Keratinocyte (primary cell): ENCODE data around the gene HIVEP2. TPM values are rescaled to one million over a fixed set of nuclear protein-coding genes. Genes with fewer than 3 reads are reported as not detected.

ENCODE experiments used
- DNase-seq: peaks from one replicate; pipeline ENCODE4 v3.0.0-alpha.2; 2011; ENCODE audit warnings: low read depth, missing footprints, low spot score
- FAIRE-seq: peaks from 2 replicates; lab custom pipeline; 2011; peaks lifted over from hg19 to GRCh38; lab: Jason Lieb, UNC
- H2AFZ ChIP-seq: 2 replicates; pipeline ENCODE4 v1.6.0; 2012; ENCODE audit warnings: low read length, control low read depth, inconsistent platforms; ENCODE audit not compliant: control insufficient read depth
- H3K27ac ChIP-seq: 2 replicates; pipeline ENCODE4 v1.5.1; 2011; ENCODE audit warnings: low read length; ENCODE audit not compliant: control insufficient read depth, insufficient read depth
- H3K27me3 ChIP-seq: 3 replicates; pipeline ENCODE4 v1.6.0; 2011; ENCODE audit warnings: low read length; ENCODE audit not compliant: control insufficient read depth, insufficient read depth; ENCODE audit errors: extremely low read depth
- H3K36me3 ChIP-seq, 2 experiments: 2 replicates in 1 of 2; 3 replicates in 1 of 2; pipeline ENCODE4 v1.5.1; 2011; ENCODE audit warnings: low read length in 2 of 2, mild to moderate bottlenecking in 1 of 2; ENCODE audit not compliant: control insufficient read depth in 2 of 2, insufficient read depth in 2 of 2; ENCODE audit errors: extremely low read depth in 1 of 2
- H3K4me1 ChIP-seq: 3 replicates; pipeline ENCODE4 v1.5.1; 2011; ENCODE audit warnings: low read length; ENCODE audit not compliant: control insufficient read depth, insufficient read depth; ENCODE audit errors: extremely low read depth
- H3K4me2 ChIP-seq: 3 replicates; pipeline ENCODE4 v1.6.0; 2011; ENCODE audit warnings: low read depth, low read length; ENCODE audit not compliant: control insufficient read depth, insufficient read depth; ENCODE audit errors: extremely low read depth
- H3K4me3 ChIP-seq, 3 experiments: fragments of 200-600 bp in 1 of 3; sonication (generic) in 1 of 3; 2 replicates in 2 of 3; 3 replicates in 1 of 3; pipeline ENCODE4 v1.5.1; 2011 to 2016; ENCODE audit warnings: low read length in 3 of 3, mild to moderate bottlenecking in 3 of 3, control low read depth in 2 of 3, inconsistent platforms in 1 of 3, low read depth in 1 of 3, mixed read lengths in 1 of 3, mixed run types in 1 of 3, moderate library complexity in 1 of 3; ENCODE audit not compliant: control insufficient read depth in 2 of 3, insufficient read depth in 2 of 3; ENCODE audit errors: extremely low read depth in 1 of 3
- H3K79me2 ChIP-seq: 2 replicates; pipeline ENCODE4 v1.6.0; 2012; ENCODE audit warnings: low read length; ENCODE audit not compliant: control insufficient read depth, insufficient read depth
- H3K9ac ChIP-seq: 3 replicates; pipeline ENCODE4 v1.6.0; 2011; ENCODE audit warnings: low read length; ENCODE audit not compliant: control insufficient read depth, insufficient read depth; ENCODE audit errors: extremely low read depth
- H3K9me1 ChIP-seq: 3 replicates; pipeline ENCODE4 v1.6.0; 2011; ENCODE audit warnings: low read length; ENCODE audit not compliant: control insufficient read depth, insufficient read depth; ENCODE audit errors: extremely low read depth
- H3K9me3 ChIP-seq: 2 replicates; pipeline ENCODE4 v1.5.1; 2012; ENCODE audit warnings: low read depth, low read length; ENCODE audit not compliant: control insufficient read depth
- H4K20me1 ChIP-seq: 3 replicates; pipeline ENCODE4 v1.6.0; 2011; ENCODE audit warnings: low read length; ENCODE audit not compliant: control insufficient read depth, insufficient read depth; ENCODE audit errors: extremely low read depth
- CTCF ChIP-seq, 3 experiments: IDR thresholded peaks in 1 of 3; conservative IDR thresholded peaks in 1 of 3; optimal IDR thresholded peaks in 1 of 3; 2 replicates in 2 of 3; 3 replicates in 1 of 3; pipeline versions ENCODE3 to v1.5.1; 2011; ENCODE audit warnings: low read length in 3 of 3, mild to moderate bottlenecking in 3 of 3, moderate library complexity in 2 of 3, control low read depth in 1 of 3, inconsistent platforms in 1 of 3; ENCODE audit not compliant: insufficient read depth in 2 of 3; ENCODE audit errors: extremely low read depth in 1 of 3
- EZH2 ChIP-seq: IDR thresholded peaks from one replicate; pipeline ENCODE4 v1.6.1; 2012; ENCODE audit warnings: inconsistent platforms, mild to moderate bottlenecking, low read length, moderate library complexity
- dilution Hi-C: fragments of 300-500 bp; cut with MboI; formaldehyde crosslinking; loops from one replicate; pipeline ENCODE4 v1.7.0; 2020; ENCODE audit warnings: low sequenced_read_pairs; ENCODE audit not compliant: extremely low pct_ligation_motif_present
- polyA plus RNA-seq, 5 experiments: library from polyadenylated mRNA; depleted of rRNA in 3 of 5; stranded (reverse) in 3 of 5; stranded (forward) in 1 of 5; unstranded in 1 of 5; fragments of >200 nt; gene quantifications; 1 replicate in 1 of 5; 2 replicates in 3 of 5; 3 replicates in 1 of 5; pipeline versions ENCODE4 v1.2.1 to v1.2.3, GENCODE V29; 2011 to 2012; ENCODE audit warnings: missing spikeins in 2 of 5, low read depth in 1 of 5, low replicate concordance in 1 of 5

The HIVEP2 gene
- polyA plus RNA-seq, 1 donor (not counting 4 experiments of a cell fraction or from before 2014, with no cell fraction given), result 8.9 TPM

GRCh38 chr6:142896732-142897131 lies 48.2 kb downstream of the HIVEP2 start:
- peaks cover 11% of the 10 kb centered on the region for H3K79me2 ChIP-seq
- no peaks in the 10 kb centered on the region for H3K27me3 ChIP-seq
- dilution Hi-C loops, result no loop called here
- H3K27ac ChIP-seq, result no peak overlapping the region
- H3K9ac ChIP-seq, result no peak overlapping the region
- peaks cover 12% of the 10 kb centered on the region for H3K4me1 ChIP-seq
- no peaks in the 10 kb centered on the region for H3K9me1 ChIP-seq
- H2AFZ ChIP-seq, result no peak overlapping the region
- DNase-seq (no peak), FAIRE-seq (no peak)
- no peak overlapping the region for H3K4me3 ChIP-seq
- H3K36me3 ChIP-seq, result peaks cover 0 to 2% of the 10 kb centered on the region in 2 experiments
- no peaks in the 10 kb centered on the region for H4K20me1 ChIP-seq
- no peaks in the 10 kb centered on the region for H3K9me3 ChIP-seq
- H3K4me2 ChIP-seq, result no peak overlapping the region
- TF ChIP-seq EZH2, result no peak
- no peak for TF ChIP-seq CTCF (optimal IDR thresholded peaks at IDR 0.05 in 1 of 3, IDR thresholded peaks at IDR 0.05 in 1 of 3, conservative IDR thresholded peaks at IDR 0.05 in 1 of 3; ENCODE audit: extremely low read depth in 1 of 3, insufficient read depth in 2 of 3, low read length in 3 of 3)

- Histone ChIP-seq H3K9ac (no peak overlapping the region), H3K4me1 (peaks cover 12% of the 10 kb centered on the region), H4K20me1 (no peaks in the 10 kb centered on the region), H3K27me3 (no peaks in the 10 kb centered on the region), H3K79me2 (peaks cover 8% of the 10 kb centered on the region), H3K36me3 (no peaks in the 10 kb centered on the region), H3K4me2 (peak overlapping the region; percentile 20), H3K4me3 (no peak overlapping the region), H2AFZ (no peak overlapping the region), H3K9me3 (no peaks in the 10 kb centered on the region), H3K9me1 (no peaks in the 10 kb centered on the region), H3K27ac (no peak overlapping the region)
- no peak for TF ChIP-seq CTCF (optimal IDR thresholded peaks at IDR 0.05 in 1 of 3, IDR thresholded peaks at IDR 0.05 in 1 of 3, conservative IDR thresholded peaks at IDR 0.05 in 1 of 3; ENCODE audit: extremely low read depth in 1 of 3, insufficient read depth in 2 of 3, low read length in 3 of 3)
- TF ChIP-seq EZH2, result no peak
- peak; percentile 19 for DNase-seq
- dilution Hi-C loops, result no loop called here
- peak; percentile 46 for FAIRE-seq
Observed at GRCh38 chr6:142893088-142893487, 51.9 kb downstream of the HIVEP2 start.
